NCI-H510A (cell line): ENCODE measurements around the gene ADD2.
A peak's percentile ranks its signal among the peaks of the same experiment; 100 is the strongest.

Experiments
- DNase-seq: peaks from one replicate; lab custom pipeline; 2025; lab: John Stamatoyannopoulos, UW

ADD2 gene

DNA sequence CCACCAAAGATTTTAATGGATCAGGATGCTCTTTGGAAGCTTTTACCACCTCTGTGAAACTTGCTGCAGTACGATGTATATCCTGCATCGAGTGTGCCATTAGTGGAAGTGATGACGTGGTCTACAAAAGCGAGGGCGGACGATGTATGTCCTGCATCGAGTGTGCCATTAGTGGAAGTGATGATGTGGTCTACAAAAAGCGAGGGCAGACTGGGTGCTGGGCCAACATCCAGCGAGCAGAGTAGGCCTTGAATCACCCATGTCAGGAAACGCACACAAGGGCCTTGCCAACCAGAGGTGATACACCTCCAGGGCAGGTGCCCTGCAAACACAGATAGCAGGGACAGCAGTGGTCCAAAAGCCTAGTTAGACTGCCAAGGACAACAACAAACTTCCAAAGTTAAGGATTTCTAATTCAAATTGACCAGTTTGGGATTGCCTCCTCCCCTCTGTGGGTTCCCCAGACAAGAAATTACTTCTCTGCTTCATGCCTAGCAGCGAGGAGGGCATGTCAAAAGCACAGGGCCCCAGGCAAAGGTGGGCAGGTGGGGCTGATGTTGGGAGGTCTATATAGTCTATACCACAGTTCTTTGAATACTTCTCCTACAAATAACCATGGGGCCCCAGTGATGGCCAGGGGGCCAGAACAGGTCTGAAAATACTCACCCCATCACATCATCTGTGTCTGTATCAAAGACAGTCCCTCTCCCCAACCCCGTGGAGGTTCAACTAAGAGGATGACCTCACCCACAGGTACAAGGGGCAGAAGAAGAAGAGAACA lies 70.2 kb downstream of the ADD2 start:
- no peak for DNase-seq

DNA sequence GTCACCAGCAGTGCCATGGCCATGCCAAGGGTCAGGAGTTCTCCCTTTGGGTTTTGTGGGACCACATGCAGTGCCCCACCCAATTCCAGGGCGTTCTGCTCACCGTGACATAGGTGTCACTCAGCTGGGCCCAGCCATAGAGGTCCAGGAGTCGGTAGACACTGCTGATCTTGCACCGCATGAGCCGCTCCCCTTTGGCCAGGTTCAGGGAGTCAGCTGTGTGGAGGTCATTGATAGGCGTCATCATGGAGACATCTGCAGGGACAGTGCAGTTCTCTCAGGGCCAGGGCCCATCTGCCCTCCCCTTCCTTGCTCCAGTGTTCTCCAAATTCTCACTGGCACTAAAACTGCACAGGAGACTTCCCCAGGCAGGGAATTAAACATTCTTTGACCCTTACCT lies 71.9 kb downstream of the ADD2 start:
- no peak for DNase-seq

DNA sequence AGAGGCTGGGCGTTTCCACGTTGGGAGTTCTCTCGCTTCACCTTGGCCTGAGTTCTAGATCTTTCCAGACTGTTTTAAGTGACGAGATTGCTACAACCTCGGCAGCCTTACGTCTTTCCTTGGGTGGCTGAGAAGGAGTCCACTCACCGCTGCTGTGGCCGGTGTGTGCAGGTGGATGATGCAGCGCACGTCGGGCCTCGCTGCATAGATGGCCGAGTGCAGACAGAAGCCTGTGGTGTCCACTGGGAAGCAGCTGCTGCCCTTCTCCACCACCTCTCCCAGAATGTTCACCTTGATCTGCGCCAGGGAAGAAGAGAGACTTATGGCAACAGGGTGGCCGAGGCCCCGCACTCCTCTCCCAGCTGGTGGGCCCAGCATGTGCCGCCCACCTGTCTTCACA lies 75.7 kb downstream of the ADD2 start:
- DNase-seq = no peak

DNA sequence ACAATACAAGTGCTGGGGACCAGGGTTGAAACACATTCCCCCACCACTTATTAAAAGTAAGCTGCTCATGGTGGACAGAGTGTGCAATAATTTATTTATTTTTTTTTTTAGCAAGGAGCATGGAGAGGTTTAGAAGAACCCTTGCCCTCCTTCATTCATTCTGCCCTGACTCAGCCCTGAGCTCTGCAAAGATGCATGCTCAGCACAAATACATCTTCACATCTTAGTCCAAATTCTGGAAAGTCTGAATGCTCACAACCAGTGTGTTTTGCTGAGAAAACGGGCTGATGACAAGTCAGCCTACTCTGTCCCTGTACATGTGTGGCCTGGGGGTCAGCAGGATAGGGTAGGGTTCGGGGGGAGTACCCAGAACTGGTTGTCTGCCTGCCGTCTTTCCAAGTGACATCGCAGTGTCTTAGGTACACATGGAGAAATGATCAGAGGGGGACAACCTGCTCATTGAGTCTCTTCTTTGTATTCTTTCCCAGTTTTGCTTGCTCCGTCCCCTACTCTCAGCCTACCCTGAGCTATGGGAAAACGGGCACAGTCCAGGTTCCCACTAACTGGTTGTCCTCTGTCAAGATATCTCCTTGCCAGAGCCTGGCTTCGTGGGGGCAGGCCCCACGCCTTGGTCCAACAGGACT lies 76.4 kb downstream of the ADD2 start:
- no peak for DNase-seq

DNA sequence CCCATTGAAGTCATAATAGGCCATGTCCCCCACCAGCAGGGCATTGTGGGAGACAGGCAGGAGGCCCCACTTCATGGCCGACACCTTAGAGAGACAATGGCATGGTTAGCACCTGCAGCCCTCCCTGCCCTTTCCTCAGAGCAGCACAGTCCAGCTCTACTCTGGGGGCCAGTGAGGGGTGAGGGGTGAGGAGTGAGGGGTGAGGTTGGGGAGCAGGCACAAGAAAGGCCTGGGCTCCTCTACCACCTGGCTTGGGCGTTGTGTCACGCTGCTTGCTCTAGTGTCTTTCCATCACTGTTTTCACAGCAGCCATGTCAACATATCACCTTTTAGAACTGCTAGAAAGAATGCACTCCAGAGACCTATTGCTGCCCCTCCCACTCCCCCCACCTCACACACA lies 77.2 kb downstream of the ADD2 start:
- peak; percentile 22 for DNase-seq

DNA sequence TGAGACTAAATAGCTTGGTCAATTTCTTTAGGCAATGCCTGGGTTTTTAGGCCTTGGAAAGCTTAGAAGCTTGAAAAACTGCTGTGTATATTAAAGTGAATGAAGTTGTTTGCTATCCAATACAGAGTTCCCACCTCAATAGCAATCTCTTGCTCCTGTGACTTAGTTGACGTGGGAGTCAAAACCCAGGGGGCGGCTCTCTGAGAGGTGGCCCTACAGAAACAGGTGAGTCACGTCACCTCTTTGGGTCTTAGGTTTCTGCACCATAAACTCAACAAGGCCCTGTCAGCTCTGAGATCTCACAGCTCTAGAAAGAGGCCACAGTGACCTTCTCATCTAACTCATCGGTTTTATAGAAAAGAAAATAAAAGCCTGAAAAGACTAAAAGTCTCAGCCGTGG lies 79.6 kb downstream of the ADD2 start:
- no peak for DNase-seq

DNA sequence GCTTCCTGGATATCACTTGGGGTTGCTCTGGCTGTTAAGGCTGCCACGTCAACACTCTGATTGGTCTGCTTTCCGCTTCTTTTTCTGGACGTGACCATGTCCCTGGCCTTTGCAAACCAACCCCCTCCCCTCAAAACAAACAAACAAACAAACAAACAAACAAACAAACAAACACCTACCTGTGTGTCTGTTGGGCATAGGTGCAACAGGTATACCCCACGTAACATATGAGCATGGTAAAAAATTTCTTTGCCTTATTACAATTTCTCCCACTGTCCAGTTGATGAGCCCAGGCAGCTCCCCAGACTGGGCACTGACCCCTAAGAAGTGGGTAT lies 80.6 kb downstream of the ADD2 start:
- no peak for DNase-seq

DNA sequence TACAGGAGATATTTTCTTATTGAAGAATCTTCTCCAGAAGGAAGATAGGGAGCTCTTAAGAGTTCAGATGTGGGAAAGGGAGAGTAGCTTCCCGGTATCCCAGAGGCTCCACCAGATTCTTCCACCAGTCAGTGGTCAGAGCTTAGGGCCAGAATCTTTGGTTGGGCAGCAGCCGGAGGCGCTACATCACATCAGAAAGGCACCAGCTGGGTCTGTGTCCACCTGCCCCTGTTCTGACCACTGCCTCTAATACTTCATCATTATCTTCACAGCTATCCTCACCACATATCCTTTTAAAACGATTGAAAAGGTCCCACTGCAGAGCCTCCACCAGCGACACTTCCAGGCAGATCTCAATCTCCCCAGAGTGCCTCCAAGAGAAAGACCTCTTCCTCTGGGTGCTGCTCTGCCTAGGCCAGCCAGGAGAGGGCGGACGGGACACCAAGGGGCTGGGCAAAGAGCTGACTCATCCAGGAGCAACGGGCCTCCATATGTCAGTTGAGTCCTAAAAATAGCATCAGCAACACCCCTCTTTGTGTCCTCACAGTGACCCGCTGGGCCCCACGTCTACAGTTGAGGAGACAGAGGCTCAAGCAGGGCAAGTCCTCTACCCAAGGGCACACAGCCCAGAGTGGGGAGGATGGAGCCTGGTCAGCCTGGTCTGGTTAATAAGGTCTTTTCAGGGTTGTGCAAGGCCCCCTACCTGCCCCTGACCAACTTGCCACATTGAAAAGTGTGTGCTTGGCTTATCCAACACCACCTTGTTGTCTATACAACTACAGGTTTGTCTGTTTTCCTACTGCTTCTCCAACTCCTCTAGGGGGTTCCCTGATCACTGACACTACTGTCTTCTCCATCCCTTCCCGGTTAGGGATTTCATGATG lies 81.2 kb downstream of the ADD2 start:
- DNase-seq = no peak

DNA sequence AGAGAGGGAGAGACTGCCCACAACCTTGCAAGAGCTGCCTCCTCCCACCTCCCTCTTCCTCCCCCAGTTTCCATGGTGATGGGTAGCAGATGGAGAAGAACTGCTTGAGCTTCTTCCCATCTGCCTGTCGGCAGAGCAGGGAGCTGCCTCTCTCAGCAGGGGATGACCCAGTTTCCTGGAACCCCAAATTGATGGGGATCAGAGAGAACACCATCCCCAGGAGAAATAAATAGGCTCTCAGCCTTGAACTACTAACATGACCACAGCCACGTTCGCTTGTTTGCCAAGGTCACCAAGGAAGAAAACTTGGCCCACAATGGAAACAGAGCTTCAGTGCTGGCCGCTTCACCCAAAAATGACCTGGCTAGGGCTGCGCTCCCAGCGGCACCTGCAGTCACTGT lies 82.2 kb downstream of the ADD2 start:
- DNase-seq = no peak

DNA sequence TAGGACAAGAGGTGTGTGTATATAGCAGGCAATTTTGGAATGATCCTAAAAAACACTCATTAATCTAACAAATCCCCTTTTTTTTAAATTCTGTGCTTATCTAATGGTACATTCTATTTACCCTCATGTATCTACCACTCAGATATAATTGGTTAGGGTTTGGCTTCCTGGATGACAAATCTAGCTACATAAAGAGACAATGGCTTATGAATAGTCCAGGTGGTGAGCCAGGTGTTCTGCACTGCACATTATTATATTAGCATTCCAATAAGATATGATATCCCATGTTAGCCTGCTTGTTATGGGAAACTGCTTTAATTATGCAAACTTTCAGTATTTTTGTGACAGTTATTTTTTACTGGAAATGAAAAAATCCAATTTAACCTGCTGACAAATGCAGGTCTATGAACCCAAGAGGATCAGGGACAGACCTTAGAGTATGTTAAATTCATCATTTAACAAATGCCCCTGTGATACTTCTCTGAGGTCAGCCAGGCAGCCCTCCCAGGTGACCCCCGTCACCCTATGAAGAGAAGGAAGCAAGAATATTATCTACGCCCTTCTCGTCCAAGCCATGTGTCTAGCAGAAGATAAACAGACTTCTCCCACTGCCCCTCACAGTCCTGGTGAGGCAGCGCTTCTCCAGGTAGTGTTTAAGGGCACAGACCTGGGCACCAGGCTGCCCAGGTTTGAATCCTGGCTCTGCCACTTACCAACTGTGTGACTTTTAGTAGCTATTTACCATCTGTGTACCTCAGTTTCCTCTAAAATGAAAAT lies 83.0 kb downstream of the ADD2 start:
- no peak for DNase-seq

DNA sequence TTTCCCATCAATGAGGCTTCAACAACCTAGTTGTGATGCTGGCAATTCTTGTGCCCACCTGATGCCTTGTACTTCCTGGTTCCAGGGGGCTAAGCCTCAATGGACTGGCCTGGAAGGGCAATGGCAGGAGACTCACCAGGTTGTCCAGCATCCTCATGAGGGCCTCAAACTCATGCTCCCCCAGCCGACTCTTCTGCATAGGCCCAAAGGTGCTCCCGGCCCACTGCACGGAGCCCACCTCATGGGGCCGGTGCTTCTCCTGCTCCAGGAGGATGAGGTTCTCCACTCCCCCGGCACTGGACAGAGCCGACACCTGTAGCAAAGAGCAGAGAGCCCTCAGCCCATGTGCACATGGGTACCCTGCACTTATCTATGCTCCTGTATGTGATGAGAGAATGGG lies 84.5 kb downstream of the ADD2 start:
- no peak for DNase-seq

DNA sequence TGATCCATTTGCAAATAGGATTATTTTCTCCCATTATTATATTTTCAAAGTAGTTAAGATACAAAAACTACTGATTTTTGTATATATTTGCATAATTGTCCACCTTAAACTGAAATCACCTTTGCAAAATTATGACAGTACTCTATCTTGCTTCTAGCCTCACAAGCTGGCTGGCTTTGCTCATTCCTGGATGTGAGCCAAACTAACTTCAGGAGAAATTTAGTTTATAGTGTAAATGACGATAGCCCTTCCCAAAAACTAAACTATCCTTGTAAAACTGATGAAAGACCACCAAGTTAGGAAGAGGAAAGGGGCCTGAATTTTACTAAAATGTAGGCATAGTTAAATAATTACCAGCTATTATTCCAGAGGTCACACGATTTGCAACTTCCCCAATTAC lies 87.3 kb downstream of the ADD2 start:
- no peak for DNase-seq

DNA sequence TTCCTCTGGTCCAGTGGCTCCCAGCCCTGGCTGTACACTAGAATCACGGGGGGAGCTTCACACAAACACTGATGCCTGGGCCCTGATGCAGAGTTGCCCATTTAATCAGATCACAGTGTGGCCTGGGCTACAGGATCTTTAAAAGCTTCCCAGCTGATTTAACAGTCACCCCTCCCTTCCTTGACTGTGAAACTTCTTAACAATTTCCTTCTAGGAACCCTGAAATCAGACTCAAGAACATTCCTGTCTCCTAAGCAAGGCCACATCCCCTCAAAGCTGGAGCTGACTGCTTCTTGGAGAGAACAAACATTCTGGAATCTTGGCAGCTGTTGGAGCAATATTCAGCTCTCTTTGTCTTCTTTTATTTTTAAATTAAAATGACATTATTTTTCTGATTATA lies 88.7 kb downstream of the ADD2 start:
- DNase-seq = no peak

DNA sequence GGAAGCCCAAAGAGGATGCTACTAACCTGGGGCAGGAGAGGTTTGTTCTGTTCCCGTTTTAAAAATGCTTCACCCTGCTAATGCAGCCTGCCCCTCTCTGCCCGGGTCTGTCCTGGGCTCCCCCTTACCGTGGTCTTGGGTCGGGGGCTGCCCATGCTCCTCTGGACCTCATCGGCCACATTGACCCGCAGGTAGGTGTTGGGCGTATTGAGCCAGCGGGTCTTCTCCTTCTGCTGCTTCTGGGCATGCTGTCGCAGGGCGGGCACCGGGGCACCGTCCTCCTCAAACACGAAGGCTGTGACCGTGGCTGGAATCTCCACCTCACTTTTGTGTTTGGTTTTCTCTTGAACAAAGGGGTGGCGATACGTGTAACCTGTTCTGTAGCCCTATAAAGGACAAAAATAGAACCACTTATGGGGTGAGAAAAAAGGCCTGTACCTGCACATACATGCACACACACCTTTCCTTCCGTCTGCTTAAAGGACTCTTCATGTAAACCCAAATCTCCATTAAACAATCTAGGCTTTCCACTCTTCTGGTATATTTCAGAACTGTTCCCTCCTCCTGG lies 89.3 kb downstream of the ADD2 start:
- DNase-seq = no peak

DNA sequence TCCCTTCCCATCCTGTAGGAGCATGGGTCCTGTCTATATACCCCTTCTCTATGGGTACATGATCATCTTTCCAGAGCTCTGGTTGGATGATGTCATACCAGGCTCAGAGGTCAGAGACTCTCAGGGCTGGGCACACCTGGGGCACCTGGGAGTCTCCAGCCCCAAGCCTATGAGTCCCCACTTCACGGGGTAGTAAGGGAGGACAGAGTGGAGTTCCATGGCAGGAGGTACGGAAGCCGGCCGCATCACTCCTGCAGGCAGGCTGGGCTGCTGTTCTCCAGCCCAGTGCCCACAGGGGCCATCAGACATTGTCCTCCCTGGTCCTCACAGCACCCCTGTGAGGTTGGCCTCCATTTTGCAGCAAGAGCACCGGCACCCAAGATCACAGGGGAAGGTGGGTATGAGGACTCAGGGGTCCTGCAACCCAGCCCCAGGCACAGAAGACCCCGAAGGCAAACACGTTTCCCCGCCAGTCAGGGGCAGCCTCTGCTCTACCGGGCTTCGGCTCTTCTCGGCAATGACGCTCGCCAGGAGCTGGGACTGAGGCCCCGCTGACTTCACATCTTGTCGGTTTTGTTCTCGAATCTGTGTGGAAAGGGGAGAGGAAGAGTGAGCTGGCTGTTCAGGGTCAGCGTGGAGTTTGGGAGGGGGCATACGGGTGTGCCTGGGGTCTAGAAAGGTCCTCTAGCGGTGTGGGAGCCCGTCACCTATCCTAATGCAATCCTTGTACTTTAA lies 91.5 kb downstream of the ADD2 start:
- no peak for DNase-seq

DNA sequence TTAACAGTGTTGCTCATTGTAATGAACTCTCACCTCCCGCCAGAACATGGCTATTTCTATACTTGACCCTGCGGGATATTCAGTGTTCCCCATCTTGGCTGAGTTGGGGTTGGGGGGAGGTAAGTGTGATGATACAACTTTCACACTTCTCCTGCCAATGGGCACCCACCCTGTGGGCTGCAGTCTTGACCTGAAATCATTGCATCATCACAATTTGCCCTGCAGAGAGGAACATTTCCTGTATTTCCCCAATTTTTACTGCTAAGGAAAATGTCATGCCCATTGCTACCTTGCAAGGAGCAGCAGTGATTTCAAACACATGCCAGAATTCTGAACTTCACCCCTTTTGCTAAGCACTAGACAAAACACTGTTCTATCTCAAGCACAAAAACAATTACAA lies 92.1 kb downstream of the ADD2 start:
- no peak for DNase-seq

DNA sequence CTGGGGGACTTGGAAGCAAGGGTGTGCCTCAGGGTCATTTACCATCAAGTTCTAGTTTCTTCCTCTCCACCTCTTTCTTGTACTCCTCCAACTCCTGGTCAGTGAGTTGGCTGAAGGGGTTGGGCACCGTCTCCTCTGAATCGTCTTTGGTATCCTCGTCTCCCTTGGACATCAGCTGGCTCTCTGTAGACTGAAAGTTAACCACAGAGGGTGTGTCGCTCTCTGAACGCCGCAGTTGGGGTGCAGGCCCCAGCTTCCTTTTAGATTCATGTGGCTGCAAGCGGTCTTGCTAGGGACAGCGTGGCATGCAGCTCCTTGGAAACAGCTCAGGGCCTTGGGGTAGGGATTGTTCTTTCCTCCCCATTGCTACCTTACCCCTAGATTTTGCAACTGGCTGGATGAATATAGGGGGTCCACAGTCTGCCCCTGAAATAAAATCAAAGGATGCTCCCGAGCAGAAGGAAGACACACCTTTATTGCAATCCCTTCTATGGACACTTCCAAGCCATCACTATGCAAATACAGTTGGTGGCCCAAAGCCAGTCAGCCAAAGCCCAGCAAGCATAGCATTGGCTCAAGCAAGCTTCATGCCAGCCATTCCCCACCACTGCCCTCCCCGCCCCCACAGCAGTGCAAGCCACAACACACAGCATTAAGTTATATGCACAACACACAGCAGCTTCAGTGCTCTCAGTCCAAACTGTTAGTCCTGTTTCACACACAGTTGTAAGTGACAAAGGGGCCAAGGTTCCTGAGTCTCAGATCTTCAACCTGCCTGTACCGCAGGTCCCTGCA lies 93.2 kb downstream of the ADD2 start:
- no peak for DNase-seq

DNA sequence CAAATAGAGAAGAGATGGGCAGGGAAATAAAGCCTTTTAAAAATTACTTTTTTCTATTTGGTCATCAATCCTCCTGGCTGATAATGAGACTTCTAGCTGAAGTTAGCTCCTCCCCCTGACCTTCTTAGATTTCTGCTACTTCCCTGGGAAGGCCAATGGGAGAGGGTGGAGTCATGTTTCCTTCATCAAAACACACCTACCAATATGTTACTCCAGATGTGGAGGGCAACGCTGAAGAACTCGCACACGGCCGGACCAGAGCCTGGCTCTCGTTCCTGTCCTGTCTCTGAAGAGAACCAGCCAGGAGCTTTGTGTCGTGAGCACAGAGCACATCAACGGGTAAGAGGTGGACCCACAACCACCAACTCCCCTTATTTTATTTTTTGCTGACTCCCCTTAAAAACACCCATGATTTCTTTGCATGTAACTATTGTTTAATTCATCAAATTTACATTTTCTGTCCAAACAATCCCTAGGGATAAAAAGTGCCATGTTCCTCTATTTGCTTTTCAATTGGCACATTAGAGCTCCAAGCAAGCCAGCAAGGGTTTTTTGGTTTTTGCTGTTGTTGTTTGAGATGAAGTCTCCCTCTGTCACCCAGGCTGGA lies 94.9 kb downstream of the ADD2 start:
- DNase-seq = peak; percentile 17

DNA sequence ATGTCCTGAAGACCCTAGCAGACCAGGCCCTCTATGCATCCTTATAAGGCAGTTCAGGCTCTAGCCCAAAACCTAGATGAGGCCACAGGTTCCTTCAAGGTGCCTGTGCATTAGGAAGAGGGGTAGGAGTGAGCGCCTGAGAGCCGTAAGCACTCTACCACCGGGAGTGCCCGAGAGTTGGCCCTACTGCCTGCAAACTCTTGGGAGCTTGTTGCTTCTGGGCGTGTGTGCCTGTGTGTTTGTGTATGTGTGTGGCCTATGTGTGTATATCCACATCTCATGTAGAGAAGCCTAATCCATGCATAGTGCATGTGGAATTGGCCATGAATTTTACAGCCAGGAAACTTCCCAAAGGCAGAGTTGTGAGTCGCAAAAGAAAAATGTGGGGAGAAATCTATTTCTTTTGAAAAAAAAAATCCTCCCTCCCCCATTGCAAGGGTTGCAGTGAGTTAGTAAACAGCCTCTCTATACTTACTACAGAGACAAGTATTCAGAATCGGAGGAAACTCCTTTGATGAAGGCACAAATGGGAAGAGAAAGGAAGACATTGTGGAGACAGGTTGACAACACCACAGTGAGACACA lies 96.8 kb downstream of the ADD2 start:
- no peak for DNase-seq

DNA sequence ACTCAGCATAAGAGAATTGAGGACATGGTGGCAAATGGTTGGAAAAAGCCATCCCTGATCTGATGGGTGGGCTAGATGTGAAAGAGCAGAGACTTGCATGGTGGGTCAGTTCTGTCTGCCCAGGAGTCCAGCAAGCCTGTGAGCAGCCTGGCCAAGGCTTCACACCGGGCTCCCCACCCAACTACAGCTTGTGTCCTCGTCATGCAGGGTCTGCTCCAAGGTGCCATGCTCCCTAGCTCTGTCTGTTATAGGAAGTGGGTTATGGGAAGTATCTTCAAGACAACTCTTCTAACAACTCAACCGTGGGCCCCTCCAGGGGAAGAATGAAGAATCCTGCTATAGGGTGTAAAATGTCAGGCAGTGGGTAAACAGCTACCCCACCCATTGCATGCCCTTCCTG lies 97.4 kb downstream of the ADD2 start:
- no peak for DNase-seq
